Measurements from ENCODE around the gene SLC6A6. TPM values are rescaled to one million over a fixed set of nuclear protein-coding genes. Genes with fewer than 3 reads are reported as not detected.
"Not testable (repeated sequence)": the region's sequence is repeated elsewhere in the genome, so short reads cannot be mapped to it uniquely, and the experiment has no call there.

The SLC6A6 gene
- polyA plus RNA-seq, 1 of the 3 experiments (the other 2 are of a cell fraction), result 19.1 TPM

DNA sequence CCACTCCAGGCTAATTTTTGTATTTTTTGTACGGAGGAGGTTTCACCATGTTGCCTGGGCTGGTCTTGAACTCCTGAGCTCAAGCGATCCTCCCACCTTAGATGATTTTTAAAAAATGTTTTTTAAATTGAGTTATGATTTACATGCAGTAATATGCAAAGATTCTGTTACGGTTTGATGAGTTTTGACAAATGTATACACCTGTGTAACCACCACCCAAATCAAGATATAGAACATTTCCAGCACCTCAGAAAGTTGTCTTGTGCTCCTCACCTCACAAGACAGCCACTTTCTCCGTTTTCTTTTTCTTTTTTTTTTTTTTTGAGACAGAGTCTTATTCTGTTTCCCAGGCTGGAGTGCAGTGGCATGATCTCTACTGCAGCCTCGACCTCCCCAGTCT lies 4.8 kb downstream of the SLC6A6 start (continued):
- no peak for TF ChIP-seq TEAD4 (IDR thresholded peaks at IDR 0.05; ENCODE audit: borderline replicate concordance, insufficient read depth)
- TF ChIP-seq GATA2 (CRISPR knock-in tag; IDR thresholded peaks at IDR 0.05), result no peak

DNA sequence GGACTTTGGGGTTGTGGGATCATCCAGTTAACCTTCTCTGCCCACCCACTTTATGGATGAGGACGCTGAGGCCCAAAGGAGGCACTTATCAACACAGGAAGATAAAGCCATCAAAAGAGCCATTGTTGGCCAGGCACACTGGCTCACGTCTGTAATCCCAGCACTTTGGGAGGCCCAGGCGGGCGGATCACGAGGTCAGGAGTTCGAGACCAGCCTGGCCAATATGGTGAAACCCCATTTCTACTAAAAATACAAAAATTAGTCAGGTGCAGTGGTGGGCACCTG lies 7.3 kb downstream of the SLC6A6 start:
- CTCF ChIA-PET, result not testable (repeated sequence)

DNA sequence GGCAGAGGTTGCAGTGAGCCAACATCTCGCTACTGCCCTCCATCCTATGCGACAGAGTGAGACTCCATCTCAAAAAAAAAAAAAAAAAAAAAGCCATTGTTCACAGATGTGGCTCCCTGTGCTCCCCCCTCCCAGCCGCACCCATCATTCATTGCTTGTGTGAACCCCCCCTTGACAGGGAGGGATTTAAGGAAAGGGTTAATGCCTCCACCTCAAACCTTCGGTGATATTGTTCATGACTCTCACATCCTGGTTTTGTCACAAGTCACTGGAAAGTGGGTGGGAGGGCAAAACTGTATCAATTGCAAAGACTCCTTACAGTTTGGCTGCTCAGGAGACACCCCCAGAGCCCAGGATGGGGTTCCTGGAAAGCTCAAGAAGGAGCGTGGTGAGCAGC lies 7.7 kb downstream of the SLC6A6 start:
- Histone ChIP-seq H2AFZ (ENCODE audit: low read depth) (no peak overlapping the region), H3K36me3 (replicated peaks in 1 of 2; ENCODE audit: control insufficient read depth in 1 of 2, insufficient read depth in 2 of 2, low read length in 1 of 2) (peaks cover 0 to 3% of the 10 kb centered on the region in 2 experiments), H3K27me3 (ENCODE audit: insufficient read depth) (no peaks in the 10 kb centered on the region), H3K4me3 (ENCODE audit: low read depth in 2 of 2, low read length in 1 of 2) (no peak overlapping the region), H3F3A (replicated peaks; ENCODE audit: insufficient read depth) (no peaks in the 10 kb centered on the region), H3K9me2 (no peaks in the 10 kb centered on the region), H3K27ac (ENCODE audit: low read depth in 2 of 2, low read length in 1 of 2) (peak overlapping the region in 1 of 2 experiments; percentile 67; a peak in 2 of 4 replicates), H3K4me1 (ENCODE audit: control insufficient read depth in 1 of 2, insufficient read depth in 2 of 2, low read depth in 1 of 2, low read length in 1 of 2) (peaks cover 19 to 25% of the 10 kb centered on the region in 2 experiments; a peak in 3 of 4 replicates), H3K79me2 (ENCODE audit: insufficient read depth) (peaks cover 85% of the 10 kb centered on the region), H3K4me2 (peak overlapping the region; percentile 57), H4K20me1 (ENCODE audit: insufficient read depth) (peaks cover 19% of the 10 kb centered on the region), H3K9ac (peak overlapping the region; percentile 32; the same call in 1 of the 2 replicates), H3K9me3 (no peaks in the 10 kb centered on the region)
- 80% methylated on average over 5 of the region's 5 CpGs for WGBS (ENCODE audit: low lambda C conversion rate)
- TF ChIP-seq, protein P1, sequence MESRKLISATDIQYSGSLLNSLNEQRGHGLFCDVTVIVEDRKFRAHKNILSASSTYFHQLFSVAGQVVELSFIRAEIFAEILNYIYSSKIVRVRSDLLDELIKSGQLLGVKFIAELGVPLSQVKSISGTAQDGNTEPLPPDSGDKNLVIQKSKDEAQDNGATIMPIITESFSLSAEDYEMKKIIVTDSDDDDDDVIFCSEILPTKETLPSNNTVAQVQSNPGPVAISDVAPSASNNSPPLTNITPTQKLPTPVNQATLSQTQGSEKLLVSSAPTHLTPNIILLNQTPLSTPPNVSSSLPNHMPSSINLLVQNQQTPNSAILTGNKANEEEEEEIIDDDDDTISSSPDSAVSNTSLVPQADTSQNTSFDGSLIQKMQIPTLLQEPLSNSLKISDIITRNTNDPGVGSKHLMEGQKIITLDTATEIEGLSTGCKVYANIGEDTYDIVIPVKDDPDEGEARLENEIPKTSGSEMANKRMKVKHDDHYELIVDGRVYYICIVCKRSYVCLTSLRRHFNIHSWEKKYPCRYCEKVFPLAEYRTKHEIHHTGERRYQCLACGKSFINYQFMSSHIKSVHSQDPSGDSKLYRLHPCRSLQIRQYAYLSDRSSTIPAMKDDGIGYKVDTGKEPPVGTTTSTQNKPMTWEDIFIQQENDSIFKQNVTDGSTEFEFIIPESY (IDR thresholded peaks at IDR 0.05; ENCODE audit: borderline replicate concordance, low read depth), result no peak
- no peak for TF ChIP-seq MEF2A (IDR thresholded peaks at IDR 0.05; ENCODE audit: borderline replicate concordance, low read depth)
- TF ChIP-seq RCOR1 (IDR thresholded peaks at IDR 0.05; ENCODE audit: low read length), result no peak
- TF ChIP-seq, protein P2, sequence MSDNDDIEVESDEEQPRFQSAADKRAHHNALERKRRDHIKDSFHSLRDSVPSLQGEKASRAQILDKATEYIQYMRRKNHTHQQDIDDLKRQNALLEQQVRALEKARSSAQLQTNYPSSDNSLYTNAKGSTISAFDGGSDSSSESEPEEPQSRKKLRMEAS (IDR thresholded peaks at IDR 0.05; ENCODE audit: low read depth), result no peak
- no peak for TF ChIP-seq FOXJ3 (CRISPR knock-in tag; IDR thresholded peaks at IDR 0.05)
- ChIA-PET CTCF (no interaction called here), POLR2A (no interaction called here)
- no peak for DNase-seq

More for the DNA sequence above, 7.3 kb downstream of the SLC6A6 start:
- H3K9ac ChIP-seq; H3K36me3 ChIP-seq (replicated peaks in 1 of 2; ENCODE audit: control insufficient read depth in 1 of 2, insufficient read depth in 2 of 2, low read length in 1 of 2); H3K4me2 ChIP-seq; DNase-seq; H3F3A ChIP-seq (replicated peaks; ENCODE audit: insufficient read depth); H3K9me2 ChIP-seq; H3K4me3 ChIP-seq (ENCODE audit: low read depth in 2 of 2, low read length in 1 of 2); H3K27me3 ChIP-seq (ENCODE audit: insufficient read depth); POLR2A ChIA-PET; H3K9me3 ChIP-seq; H2AFZ ChIP-seq (ENCODE audit: low read depth): not testable (repeated sequence)
- Histone ChIP-seq H4K20me1 (ENCODE audit: insufficient read depth) (peaks cover 23% of the 10 kb centered on the region), H3K27ac (ENCODE audit: low read depth in 2 of 2, low read length in 1 of 2) (peak overlapping the region in 1 of 2 experiments; percentile 67; a peak in 2 of 4 replicates), H3K79me2 (ENCODE audit: insufficient read depth) (peaks cover 85% of the 10 kb centered on the region), H3K4me1 (ENCODE audit: control insufficient read depth in 1 of 2, insufficient read depth in 2 of 2, low read depth in 1 of 2, low read length in 1 of 2) (peaks cover 21 to 29% of the 10 kb centered on the region in 2 experiments; a peak in 3 of 4 replicates)
- 100% methylated on average over 6 of the region's 6 CpGs for WGBS (ENCODE audit: low lambda C conversion rate)

Measured in SK-N-SH (cell line).